Endothelial cell of umbilical vein (primary cell): ENCODE data around the gene MAP7D2. TPM values are rescaled to one million over a fixed set of nuclear protein-coding genes. Genes with fewer than 3 reads are reported as not detected.

ENCODE experiments used
- BruUV-seq: library from RNA; stranded (reverse); fragments of 400-500 nt; replicated peaks from 2 replicates; lab custom pipeline; 2021; lab: Mats Ljungman, UMichigan
- CTCF ChIA-PET: fragments of 300-600, 350-600 bp; sonication (Branson Sonifier 250); formaldehyde crosslinking; loops from one replicate; lab custom pipeline; 2021; ENCODE audit warnings: antibody characterized with exemption, inconsistent platforms; lab: Charles Lee
- POLR2A ChIA-PET: fragments of 300-600, 350-600 bp; sonication (Branson Sonifier 250); formaldehyde crosslinking; loops from one replicate; lab custom pipeline; 2021; ENCODE audit warnings: antibody characterized with exemption, inconsistent platforms; lab: Charles Lee
- DNase-seq: peaks from one replicate; pipeline ENCODE4 v3.0.0-alpha.2; 2011; ENCODE audit warnings: low read depth, low spot score
- FAIRE-seq: peaks from 2 replicates; lab custom pipeline; 2011; peaks lifted over from hg19 to GRCh38; lab: Jason Lieb, UNC
- H2AFZ ChIP-seq: 2 replicates; pipeline ENCODE4 v1.6.0; 2012; ENCODE audit warnings: low read depth, low read length, control low read depth, inconsistent platforms
- H3K27ac ChIP-seq: 2 replicates; pipeline ENCODE4 v1.5.1; 2011; ENCODE audit warnings: low read depth, mild to moderate bottlenecking, control low read depth, low read length, moderate library complexity; ENCODE audit not compliant: insufficient read depth
- H3K27me3 ChIP-seq, 2 experiments: 2 replicates each; pipeline versions ENCODE4 v1.6.0 to v1.6.1; 2011; ENCODE audit warnings: low read length in 2 of 2, mixed read lengths in 1 of 2; ENCODE audit not compliant: control insufficient read depth in 2 of 2, insufficient read depth in 2 of 2
- H3K36me3 ChIP-seq, 2 experiments: 2 replicates in 1 of 2; 3 replicates in 1 of 2; pipeline ENCODE4 v1.5.1; 2011; ENCODE audit warnings: low read length in 2 of 2, mild to moderate bottlenecking in 1 of 2, moderate library complexity in 1 of 2; ENCODE audit not compliant: control insufficient read depth in 2 of 2, insufficient read depth in 2 of 2; ENCODE audit errors: extremely low read depth in 1 of 2
- H3K4me1 ChIP-seq: 3 replicates; pipeline ENCODE4 v1.5.1; 2011; ENCODE audit warnings: mild to moderate bottlenecking, low read length; ENCODE audit not compliant: control insufficient read depth, insufficient read depth; ENCODE audit errors: extremely low read depth
- H3K4me2 ChIP-seq: 2 replicates; pipeline ENCODE4 v1.6.1; 2011; ENCODE audit warnings: low read length, control low read depth, mixed read lengths; ENCODE audit not compliant: insufficient read depth
- H3K4me3 ChIP-seq, 3 experiments: fragments of 200-600 bp in 1 of 3; sonication (generic), shearing (Covaris generic) in 1 of 3; replicated peaks in 1 of 3; 2 replicates each; pipeline ENCODE4 v1.5.1; 2011 to 2016; ENCODE audit warnings: control low read depth in 3 of 3, low read length in 3 of 3, mild to moderate bottlenecking in 2 of 3, inconsistent platforms in 1 of 3, low read depth in 1 of 3, moderate library complexity in 1 of 3; ENCODE audit not compliant: insufficient read depth in 1 of 3
- H3K79me2 ChIP-seq: 2 replicates; pipeline ENCODE4 v1.6.0; 2012; ENCODE audit warnings: low read length, inconsistent platforms; ENCODE audit not compliant: control insufficient read depth, insufficient read depth
- H3K9ac ChIP-seq: replicated peaks from 2 replicates; pipeline ENCODE3; 2011; ENCODE audit warnings: low read length, control low read depth; ENCODE audit not compliant: insufficient read depth; ENCODE audit errors: extremely low read depth
- H3K9me1 ChIP-seq: replicated peaks from 3 replicates; pipeline ENCODE4 v1.6.0; 2011; ENCODE audit warnings: mild to moderate bottlenecking, low read length; ENCODE audit not compliant: control insufficient read depth, insufficient read depth; ENCODE audit errors: extremely low read depth
- H3K9me3 ChIP-seq: replicated peaks from 2 replicates; pipeline ENCODE4 v1.5.1; 2012; ENCODE audit warnings: low read length, inconsistent platforms; ENCODE audit not compliant: control insufficient read depth, insufficient read depth
- H4K20me1 ChIP-seq: replicated peaks from 2 replicates; pipeline ENCODE3; 2011; ENCODE audit warnings: mild to moderate bottlenecking, low read length; ENCODE audit not compliant: control insufficient read depth, insufficient read depth; ENCODE audit errors: extremely low read depth
- CTCF ChIP-seq, 2 donors: IDR thresholded peaks; 1 replicate in 1 of 2; 2 replicates in 1 of 2; pipeline ENCODE4 v1.5.1; 2011; ENCODE audit warnings: low read length in 2 of 2, mild to moderate bottlenecking in 2 of 2, moderate library complexity in 2 of 2, control low read depth in 1 of 2, inconsistent platforms in 1 of 2, low read depth in 1 of 2; ENCODE audit not compliant: insufficient read depth in 1 of 2; ENCODE audit errors: extremely low read depth in 1 of 2
- EZH2 ChIP-seq: IDR thresholded peaks from 2 replicates; pipeline ENCODE4 v1.6.1; 2012; ENCODE audit warnings: borderline replicate concordance, low read depth, mild to moderate bottlenecking, moderate library complexity, low read length, inconsistent platforms; ENCODE audit not compliant: severe bottlenecking
- FOS ChIP-seq: IDR thresholded peaks from 2 replicates; pipeline ENCODE4 v1.6.1; 2011; ENCODE audit warnings: mild to moderate bottlenecking, low read length, moderate library complexity, borderline replicate concordance; ENCODE audit not compliant: insufficient read depth
- GATA2 ChIP-seq: IDR thresholded peaks from 2 replicates; pipeline ENCODE4 v1.7.0; 2011; ENCODE audit warnings: low read depth, mild to moderate bottlenecking, moderate library complexity, mixed read lengths, low read length; ENCODE audit not compliant: insufficient read length, insufficient read depth
- JUN ChIP-seq: IDR thresholded peaks from 2 replicates; pipeline ENCODE4 v1.6.1; 2011; ENCODE audit warnings: borderline replicate concordance, low read depth; ENCODE audit not compliant: insufficient read length, insufficient read depth
- MAX ChIP-seq: IDR thresholded peaks from 2 replicates; pipeline ENCODE4 v1.6.1; 2011; ENCODE audit not compliant: insufficient read depth, insufficient read length
- MYC ChIP-seq: IDR thresholded peaks from one replicate; pipeline ENCODE4 v1.6.1; 2011; ENCODE audit warnings: mild to moderate bottlenecking, low read depth, low read length
- POLR2A ChIP-seq: IDR thresholded peaks from 2 replicates; pipeline ENCODE4 v1.6.1; 2012; ENCODE audit warnings: low read depth, mild to moderate bottlenecking, control low read depth, low read length
- POLR2AphosphoS5 ChIP-seq: IDR thresholded peaks from 2 replicates; pipeline ENCODE4 v1.6.1; 2012; ENCODE audit warnings: low read depth, mild to moderate bottlenecking, control low read depth, low read length, moderate library complexity; ENCODE audit not compliant: insufficient read depth
- dilution Hi-C: fragments of 300-500 bp; cut with MboI; formaldehyde crosslinking; loops from one replicate; pipeline ENCODE4 v1.15.0; 2019; ENCODE audit warnings: low sequenced_read_pairs; ENCODE audit not compliant: extremely low pct_ligation_motif_present
- intact Hi-C: fragments of 100-400 bp; cut with micrococcal nuclease; formaldehyde crosslinking; loops from one replicate; pipeline ENCODE4 v1.10.0; 2022
- polyA plus RNA-seq, 4 experiments: library from polyadenylated mRNA; depleted of rRNA in 3 of 4; stranded (reverse) in 3 of 4; unstranded in 1 of 4; fragments of >200 nt; gene quantifications; 2 replicates each; pipeline versions ENCODE4 v1.2.1 to v1.2.3, GENCODE V29; 2011 to 2012; ENCODE audit warnings: missing spikeins in 1 of 4
- total RNA-seq: library from RNA; stranded (reverse); gene quantifications from 2 replicates; pipeline ENCODE4 v1.2.3, GENCODE V29; 2021

Gene MAP7D2
- total and polyA plus RNA-seq, 2 donors (not counting 3 experiments of a cell fraction or from before 2014, with no cell fraction given): 0.08 to 0.15 TPM

GRCh38 chrX:20159797-20160385, 43.2 kb upstream of the MAP7D2 start:
- dilution Hi-C loops: no loop called here
- no peak for FAIRE-seq
- Histone ChIP-seq H3K4me1 (no peaks in the 10 kb centered on the region), H3K27ac (no peak overlapping the region), H2AFZ (no peak overlapping the region), H3K27me3 (no peaks in the 10 kb centered on the region), H3K9me3 (no peaks in the 10 kb centered on the region), H3K9ac (no peak overlapping the region), H3K4me3 (no peak overlapping the region), H3K9me1 (no peaks in the 10 kb centered on the region), H3K36me3 (peaks cover 3 to 5% of the 10 kb centered on the region in 2 experiments), H3K4me2 (no peak overlapping the region), H3K79me2 (no peaks in the 10 kb centered on the region), H4K20me1 (no peaks in the 10 kb centered on the region)
- CTCF ChIA-PET: interaction anchor here (0.8 kb wide), 1 partner anchor 255 kb away, joined by 3 read pairs; no protein-coding TSS in a partner anchor
- DNase-seq: no peak
- BruUV-seq: no TSS peak
- POLR2A ChIA-PET: no interaction called here
- intact Hi-C loops: no loop called here
- TF ChIP-seq EZH2 (no peak), MAX (no peak), POLR2AphosphoS5 (no peak), GATA2 (no peak), POLR2A (no peak), JUN (no peak), MYC (no peak), FOS (no peak), CTCF (IDR thresholded peaks at IDR 0.05; ENCODE audit: extremely low read depth in 1 of 2, insufficient read depth in 1 of 2, low read depth in 1 of 2, low read length in 2 of 2) (no peak)
